Coronary artery (tissue), 2 donors: Measurements from ENCODE around the gene RPRD1B.

ENCODE experiments used
- DNase-seq: peaks from one replicate; pipeline ENCODE4 v3.0.0-alpha.2; 2017; ENCODE audit warnings: low spot score
- H3K27ac ChIP-seq, 2 donors: fragments of 200-600 bp; sonication (generic); one replicate each; pipeline ENCODE4 v1.5.1; 2016 to 2019
- H3K4me3 ChIP-seq: fragments of 200-600 bp; sonication (generic); 2 replicates; pipeline ENCODE4 v1.5.1; 2016; ENCODE audit warnings: mild to moderate bottlenecking, moderate library complexity
- CTCF ChIP-seq: fragments of 200-600 bp; sonication (generic); IDR thresholded peaks from one replicate; pipeline ENCODE4 v1.5.1; 2019; ENCODE audit warnings: antibody characterized with exemption

Gene RPRD1B

DNA sequence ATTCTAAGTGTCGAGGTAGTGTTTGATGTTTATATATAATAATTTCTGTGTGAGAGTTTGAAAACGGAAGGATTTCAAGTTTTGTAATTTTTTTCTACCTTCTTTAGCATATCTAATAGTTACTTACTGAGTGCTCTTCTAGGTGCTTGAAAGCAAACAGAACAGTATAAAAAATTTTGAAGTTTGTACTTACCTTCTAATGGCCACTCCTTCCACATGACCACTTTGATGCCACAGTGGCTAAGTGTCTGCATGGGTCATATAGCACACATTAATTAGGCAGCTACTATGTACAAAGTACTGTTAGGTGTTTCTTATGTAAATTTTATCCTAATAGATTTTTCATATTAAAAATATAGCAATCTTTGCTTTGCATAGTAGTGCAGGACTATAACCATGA, 21.1 kb downstream of the RPRD1B start:
- DNase-seq: no peak
- Histone ChIP-seq H3K4me3 (no peak overlapping the region), H3K27ac (no peak overlapping the region)
- TF ChIP-seq CTCF: no peak

- TF ChIP-seq CTCF: no peak
These were observed 21.7 kb downstream of the RPRD1B start for GRCh38 chr20:38055294-38055693.

DNA sequence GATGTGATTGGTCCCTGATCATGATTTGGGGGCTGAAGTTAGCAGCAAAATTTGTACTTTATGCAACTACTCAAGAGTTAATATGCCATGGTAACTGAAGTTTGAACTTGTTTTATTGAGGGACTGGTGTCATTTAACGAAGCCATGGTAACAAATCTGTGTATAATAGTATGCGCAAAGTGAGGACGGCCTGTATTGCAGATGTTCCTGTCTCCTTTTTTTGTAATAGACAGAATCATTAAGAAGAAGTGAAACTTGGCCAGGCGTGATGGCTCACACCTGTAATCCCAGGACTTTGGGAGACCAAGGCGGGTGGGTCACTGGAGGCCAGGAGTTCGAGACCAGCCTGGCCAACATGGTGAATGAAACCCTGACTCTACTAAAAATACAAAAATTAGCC, 22.3 kb downstream of the RPRD1B start:
- no peak for DNase-seq
- Histone ChIP-seq H3K4me3 (no peak overlapping the region), H3K27ac (no peak overlapping the region)
- TF ChIP-seq CTCF: no peak

More at GRCh38 chr20:38055294-38055693, 21.7 kb downstream of the RPRD1B start:
- Histone ChIP-seq H3K4me3 (no peak overlapping the region), H3K27ac (no peak overlapping the region)
- DNase-seq: no peak

DNA sequence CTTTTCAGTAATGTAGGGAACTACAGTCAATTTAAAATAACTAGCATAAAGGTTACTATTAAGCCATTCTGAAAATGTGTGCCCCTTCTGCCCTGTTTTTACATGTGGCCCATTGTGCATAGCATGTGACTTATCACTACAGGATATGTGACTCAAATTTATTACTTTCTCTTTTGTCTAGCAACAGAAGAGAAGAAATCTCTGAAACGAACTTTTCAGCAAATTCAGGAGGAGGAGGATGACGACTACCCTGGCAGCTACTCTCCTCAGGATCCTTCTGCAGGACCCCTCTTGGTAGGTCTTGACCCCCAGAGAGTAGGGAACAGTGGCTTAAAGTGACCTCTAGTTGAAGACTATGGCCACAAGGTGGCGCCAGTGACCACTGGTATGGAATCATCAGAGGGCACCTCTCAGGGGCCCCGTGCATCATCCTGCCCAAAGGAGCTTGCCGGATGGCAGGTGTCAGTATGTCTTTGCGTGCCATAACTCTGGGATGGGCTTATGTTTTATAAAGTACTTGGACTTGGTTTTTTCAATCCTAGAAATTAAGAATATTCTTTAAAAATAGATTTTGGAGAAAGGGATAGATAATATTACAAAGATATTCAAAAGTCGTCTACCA, 23.9 kb downstream of the RPRD1B start:
- H3K27ac ChIP-seq: no peak overlapping the region
- TF ChIP-seq CTCF: peak; percentile 80
- DNase-seq: peak; percentile 79
- no peak overlapping the region for H3K4me3 ChIP-seq

- Histone ChIP-seq H3K4me3 (no peak overlapping the region), H3K27ac (no peak overlapping the region)
- DNase-seq: no peak
- no peak for TF ChIP-seq CTCF
These were observed 26.3 kb downstream of the RPRD1B start for GRCh38 chr20:38059832-38060231.

GRCh38 chr20:38060536-38060935, 27.0 kb downstream of the RPRD1B start:
- no peak overlapping the region for H3K4me3 ChIP-seq
- no peak for DNase-seq
- no peak for TF ChIP-seq CTCF
- no peak overlapping the region for H3K27ac ChIP-seq

- no peak for TF ChIP-seq CTCF
- H3K27ac ChIP-seq: no peak overlapping the region
- DNase-seq: no peak
These were observed 27.6 kb downstream of the RPRD1B start for GRCh38 chr20:38061109-38061508.

More at GRCh38 chr20:38061109-38061508, 27.6 kb downstream of the RPRD1B start:
- no peak overlapping the region for H3K4me3 ChIP-seq
